Liver (tissue), 9 donors: ENCODE results near the gene FZD10. TPM values are rescaled to one million over a fixed set of nuclear protein-coding genes. Genes with fewer than 3 reads are reported as not detected.

ENCODE experiments used
- DNase-seq: peaks from one replicate; pipeline ENCODE4 v3.0.0-alpha.2; 2017; ENCODE audit warnings: low spot score
- H3K27ac ChIP-seq, 2 donors: one replicate each; pipeline ENCODE4 v1.7.0; 2013; ENCODE audit warnings: inconsistent platforms in 2 of 2, low read length in 2 of 2, control low read depth in 1 of 2, low read depth in 1 of 2, mild to moderate bottlenecking in 1 of 2
- H3K27me3 ChIP-seq, 4 donors: one replicate each; pipeline versions ENCODE4 v1.6.1 to v1.7.0; 2013; ENCODE audit warnings: low read length in 3 of 4, inconsistent platforms in 1 of 4, mild to moderate bottlenecking in 1 of 4, moderate library complexity in 1 of 4; ENCODE audit not compliant: control insufficient read depth in 4 of 4, insufficient read depth in 4 of 4
- H3K36me3 ChIP-seq, 4 donors: one replicate each; pipeline versions ENCODE4 v1.6.1 to v1.7.0; 2013; ENCODE audit warnings: low read length in 3 of 4, mild to moderate bottlenecking in 3 of 4, low read depth in 1 of 4, moderate library complexity in 1 of 4; ENCODE audit not compliant: control insufficient read depth in 4 of 4, insufficient read depth in 3 of 4
- H3K4me1 ChIP-seq, 4 donors: one replicate each; pipeline versions ENCODE4 v1.6.1 to v1.7.0; 2013; ENCODE audit warnings: low read length in 3 of 4, mild to moderate bottlenecking in 3 of 4, moderate library complexity in 1 of 4; ENCODE audit not compliant: control insufficient read depth in 4 of 4, insufficient read depth in 4 of 4
- H3K4me3 ChIP-seq, 3 donors: one replicate each; pipeline versions ENCODE4 v1.6.1 to v1.7.0; 2013; ENCODE audit warnings: low read length in 3 of 3, control low read depth in 1 of 3, low read depth in 1 of 3, mild to moderate bottlenecking in 1 of 3
- H3K9ac ChIP-seq, 2 donors: one replicate each; pipeline ENCODE4 v1.7.0; 2013; ENCODE audit warnings: low read length in 2 of 2, mild to moderate bottlenecking in 2 of 2, moderate library complexity in 2 of 2, control low read depth in 1 of 2, low read depth in 1 of 2
- H3K9me3 ChIP-seq, 4 donors: one replicate each; pipeline versions ENCODE4 v1.6.1 to v1.7.0; 2013; ENCODE audit warnings: low read length in 3 of 4; ENCODE audit not compliant: control insufficient read depth in 4 of 4
- EGR1 ChIP-seq, 2 donors: IDR thresholded peaks; 2 replicates each; pipeline ENCODE4 v1.6.1; 2016 to 2018; ENCODE audit warnings: antibody characterized with exemption in 2 of 2, low read depth in 2 of 2
- FOXA2 ChIP-seq: IDR thresholded peaks from 2 replicates; pipeline ENCODE4 v1.6.1; 2016; ENCODE audit warnings: antibody characterized with exemption
- GABPA ChIP-seq, 2 donors: IDR thresholded peaks in 1 of 2; conservative IDR thresholded peaks in 1 of 2; 2 replicates each; pipeline ENCODE4 v1.6.1; 2016; ENCODE audit warnings: antibody characterized with exemption in 2 of 2, mild to moderate bottlenecking in 1 of 2, moderate library complexity in 1 of 2
- HNF4A ChIP-seq, 2 donors: conservative IDR thresholded peaks; 2 replicates each; pipeline ENCODE4 v1.6.1; 2016; ENCODE audit warnings: antibody characterized with exemption in 2 of 2, mild to moderate bottlenecking in 2 of 2
- HNF4G ChIP-seq: IDR thresholded peaks from 2 replicates; pipeline ENCODE4 v1.6.1; 2016; ENCODE audit warnings: antibody characterized with exemption
- JUND ChIP-seq, 2 donors: IDR thresholded peaks; 2 replicates each; pipeline ENCODE4 v1.6.1; 2016; ENCODE audit warnings: antibody characterized with exemption in 2 of 2
- NR2F2 ChIP-seq: IDR thresholded peaks from 2 replicates; pipeline ENCODE4 v1.6.1; 2016; ENCODE audit warnings: antibody characterized with exemption
- RAD21 ChIP-seq, 2 donors: IDR thresholded peaks; 2 replicates each; pipeline ENCODE4 v1.6.1; 2016; ENCODE audit warnings: antibody characterized with exemption in 2 of 2, mild to moderate bottlenecking in 2 of 2
- RXRA ChIP-seq, 2 donors: IDR thresholded peaks; 2 replicates each; pipeline ENCODE4 v1.6.1; 2017 to 2018; ENCODE audit warnings: antibody characterized with exemption in 2 of 2, mild to moderate bottlenecking in 1 of 2
- SP1 ChIP-seq: IDR thresholded peaks from 2 replicates; pipeline ENCODE4 v1.6.1; 2018; ENCODE audit warnings: antibody characterized with exemption, mild to moderate bottlenecking
- YY1 ChIP-seq: IDR thresholded peaks from 2 replicates; pipeline ENCODE4 v1.6.1; 2016; ENCODE audit warnings: antibody characterized with exemption, mild to moderate bottlenecking
- ZBTB33 ChIP-seq: IDR thresholded peaks from 2 replicates; pipeline ENCODE4 v1.6.1; 2016; ENCODE audit warnings: antibody characterized with exemption
- WGBS: extraction: QIAGEN DNeasy Blood & Tissue Kit; methylation state at CpG from one replicate; pipeline ENCODE4 v1.1.7; 2013; 5-methylcytosine and 5-hydroxymethylcytosine counted together
- polyA plus RNA-seq, 2 donors: library from polyadenylated mRNA; stranded (reverse) in 1 of 2; unstranded in 1 of 2; fragments of 200-250 nt in 1 of 2; fragments of >200 nt in 1 of 2; fragmentation: Nextera tagmentation in 1 of 2; extraction: Ambion mirVana in 1 of 2; gene quantifications; one replicate each; pipeline versions ENCODE4 v1.2.1 to v1.2.3, GENCODE V29; 2013 to 2015
- total RNA-seq, 2 donors: library from RNA; depleted of rRNA; stranded (reverse); fragments of >200 nt; gene quantifications; one replicate each; pipeline ENCODE4 v1.2.3, GENCODE V29; 2014
- TF ChIP-seq, protein P1 (sequence below): fragments of 150-350 bp; IDR thresholded peaks from 2 replicates; pipeline ENCODE4 v1.5.1; 2017; ENCODE audit warnings: improper control_type of control experiment, low read depth, low read length; ENCODE audit not compliant: missing input control
- TF ChIP-seq, protein P2 (sequence below): IDR thresholded peaks from 2 replicates; pipeline ENCODE4 v1.6.1; 2016; ENCODE audit warnings: antibody characterized with exemption
- TF ChIP-seq, protein P3 (sequence below): IDR thresholded peaks from 2 replicates; pipeline ENCODE4 v1.6.1; 2016; ENCODE audit warnings: antibody characterized with exemption, mild to moderate bottlenecking
- TF ChIP-seq, protein P4 (sequence below): IDR thresholded peaks from 2 replicates; pipeline ENCODE4 v1.6.1; 2016; ENCODE audit warnings: antibody characterized with exemption
- donor health status: healthy.
- donor health status: healthy.
- donor health status: healthy.
- donor health status: healthy.
- donor health status: healthy.

The FZD10 gene
- total and polyA plus RNA-seq, 4 donors, result 0.02 TPM; not detected in 3

GRCh38 chr12:130153803-130154202 is 8.5 kb upstream of the FZD10 start (continued):
- TF ChIP-seq, protein P1, sequence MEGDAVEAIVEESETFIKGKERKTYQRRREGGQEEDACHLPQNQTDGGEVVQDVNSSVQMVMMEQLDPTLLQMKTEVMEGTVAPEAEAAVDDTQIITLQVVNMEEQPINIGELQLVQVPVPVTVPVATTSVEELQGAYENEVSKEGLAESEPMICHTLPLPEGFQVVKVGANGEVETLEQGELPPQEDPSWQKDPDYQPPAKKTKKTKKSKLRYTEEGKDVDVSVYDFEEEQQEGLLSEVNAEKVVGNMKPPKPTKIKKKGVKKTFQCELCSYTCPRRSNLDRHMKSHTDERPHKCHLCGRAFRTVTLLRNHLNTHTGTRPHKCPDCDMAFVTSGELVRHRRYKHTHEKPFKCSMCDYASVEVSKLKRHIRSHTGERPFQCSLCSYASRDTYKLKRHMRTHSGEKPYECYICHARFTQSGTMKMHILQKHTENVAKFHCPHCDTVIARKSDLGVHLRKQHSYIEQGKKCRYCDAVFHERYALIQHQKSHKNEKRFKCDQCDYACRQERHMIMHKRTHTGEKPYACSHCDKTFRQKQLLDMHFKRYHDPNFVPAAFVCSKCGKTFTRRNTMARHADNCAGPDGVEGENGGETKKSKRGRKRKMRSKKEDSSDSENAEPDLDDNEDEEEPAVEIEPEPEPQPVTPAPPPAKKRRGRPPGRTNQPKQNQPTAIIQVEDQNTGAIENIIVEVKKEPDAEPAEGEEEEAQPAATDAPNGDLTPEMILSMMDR, result no peak
- no peak for TF ChIP-seq RAD21 (IDR thresholded peaks at IDR 0.05)
- no peak for TF ChIP-seq RXRA (IDR thresholded peaks at IDR 0.05)
- TF ChIP-seq HNF4G, result no peak
- TF ChIP-seq GABPA (IDR thresholded peaks at IDR 0.05 in 1 of 2, conservative IDR thresholded peaks at IDR 0.05 in 1 of 2), result no peak
- no peak for TF ChIP-seq ZBTB33
- TF ChIP-seq NR2F2, result no peak
- TF ChIP-seq FOXA2, result no peak
- TF ChIP-seq SP1, result no peak

- H3K9ac ChIP-seq, result no peak overlapping the region
- H3K9me3 ChIP-seq, result no peaks in the 10 kb centered on the region
- no peak overlapping the region for H3K27ac ChIP-seq
- TF ChIP-seq FOXA2 (no peak), SP1 (no peak), ZBTB33 (no peak), GABPA (IDR thresholded peaks at IDR 0.05 in 1 of 2, conservative IDR thresholded peaks at IDR 0.05 in 1 of 2) (no peak), HNF4G (no peak), JUND (IDR thresholded peaks at IDR 0.05) (no peak), NR2F2 (no peak), RAD21 (IDR thresholded peaks at IDR 0.05) (no peak), HNF4A (conservative IDR thresholded peaks at IDR 0.05) (no peak), RXRA (IDR thresholded peaks at IDR 0.05) (no peak), YY1 (no peak), EGR1 (IDR thresholded peaks at IDR 0.05; ENCODE audit: low read depth in 2 of 2) (no peak)
- TF ChIP-seq, protein P2, sequence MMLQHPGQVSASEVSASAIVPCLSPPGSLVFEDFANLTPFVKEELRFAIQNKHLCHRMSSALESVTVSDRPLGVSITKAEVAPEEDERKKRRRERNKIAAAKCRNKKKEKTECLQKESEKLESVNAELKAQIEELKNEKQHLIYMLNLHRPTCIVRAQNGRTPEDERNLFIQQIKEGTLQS, result no peak
- TF ChIP-seq, protein P1, result no peak
- TF ChIP-seq, protein P3, sequence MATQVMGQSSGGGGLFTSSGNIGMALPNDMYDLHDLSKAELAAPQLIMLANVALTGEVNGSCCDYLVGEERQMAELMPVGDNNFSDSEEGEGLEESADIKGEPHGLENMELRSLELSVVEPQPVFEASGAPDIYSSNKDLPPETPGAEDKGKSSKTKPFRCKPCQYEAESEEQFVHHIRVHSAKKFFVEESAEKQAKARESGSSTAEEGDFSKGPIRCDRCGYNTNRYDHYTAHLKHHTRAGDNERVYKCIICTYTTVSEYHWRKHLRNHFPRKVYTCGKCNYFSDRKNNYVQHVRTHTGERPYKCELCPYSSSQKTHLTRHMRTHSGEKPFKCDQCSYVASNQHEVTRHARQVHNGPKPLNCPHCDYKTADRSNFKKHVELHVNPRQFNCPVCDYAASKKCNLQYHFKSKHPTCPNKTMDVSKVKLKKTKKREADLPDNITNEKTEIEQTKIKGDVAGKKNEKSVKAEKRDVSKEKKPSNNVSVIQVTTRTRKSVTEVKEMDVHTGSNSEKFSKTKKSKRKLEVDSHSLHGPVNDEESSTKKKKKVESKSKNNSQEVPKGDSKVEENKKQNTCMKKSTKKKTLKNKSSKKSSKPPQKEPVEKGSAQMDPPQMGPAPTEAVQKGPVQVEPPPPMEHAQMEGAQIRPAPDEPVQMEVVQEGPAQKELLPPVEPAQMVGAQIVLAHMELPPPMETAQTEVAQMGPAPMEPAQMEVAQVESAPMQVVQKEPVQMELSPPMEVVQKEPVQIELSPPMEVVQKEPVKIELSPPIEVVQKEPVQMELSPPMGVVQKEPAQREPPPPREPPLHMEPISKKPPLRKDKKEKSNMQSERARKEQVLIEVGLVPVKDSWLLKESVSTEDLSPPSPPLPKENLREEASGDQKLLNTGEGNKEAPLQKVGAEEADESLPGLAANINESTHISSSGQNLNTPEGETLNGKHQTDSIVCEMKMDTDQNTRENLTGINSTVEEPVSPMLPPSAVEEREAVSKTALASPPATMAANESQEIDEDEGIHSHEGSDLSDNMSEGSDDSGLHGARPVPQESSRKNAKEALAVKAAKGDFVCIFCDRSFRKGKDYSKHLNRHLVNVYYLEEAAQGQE, result no peak
- TF ChIP-seq, protein P4, sequence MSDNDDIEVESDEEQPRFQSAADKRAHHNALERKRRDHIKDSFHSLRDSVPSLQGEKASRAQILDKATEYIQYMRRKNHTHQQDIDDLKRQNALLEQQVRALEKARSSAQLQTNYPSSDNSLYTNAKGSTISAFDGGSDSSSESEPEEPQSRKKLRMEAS, result no peak
- H3K4me3 ChIP-seq, result no peak overlapping the region
- H3K4me1 ChIP-seq, result no peaks in the 10 kb centered on the region
- H3K27me3 ChIP-seq, result peaks cover 0 to 17% (median 7%) of the 10 kb centered on the region in 4 donors
- H3K36me3 ChIP-seq, result no peaks in the 10 kb centered on the region
- no peak for DNase-seq
- WGBS, result 84% methylated on average over 22 of the region's 22 CpGs
Observed at GRCh38 chr12:130154276-130155070, 7.8 kb upstream of the FZD10 start.
